ENCODE results near the gene NACC2.

NACC2 gene

GRCh38 chr9:136057236-136058081 is 37.6 kb downstream of the NACC2 start:
- TF ChIP-seq CTCF (IDR thresholded peaks at IDR 0.05; ENCODE audit: insufficient read depth, low read depth, low read length, missing control alignments), result no peak
- DNase-seq (ENCODE audit: low read depth), result no peak
- H3K4me3 ChIP-seq (ENCODE audit: low read length), result no peak overlapping the region

DNA sequence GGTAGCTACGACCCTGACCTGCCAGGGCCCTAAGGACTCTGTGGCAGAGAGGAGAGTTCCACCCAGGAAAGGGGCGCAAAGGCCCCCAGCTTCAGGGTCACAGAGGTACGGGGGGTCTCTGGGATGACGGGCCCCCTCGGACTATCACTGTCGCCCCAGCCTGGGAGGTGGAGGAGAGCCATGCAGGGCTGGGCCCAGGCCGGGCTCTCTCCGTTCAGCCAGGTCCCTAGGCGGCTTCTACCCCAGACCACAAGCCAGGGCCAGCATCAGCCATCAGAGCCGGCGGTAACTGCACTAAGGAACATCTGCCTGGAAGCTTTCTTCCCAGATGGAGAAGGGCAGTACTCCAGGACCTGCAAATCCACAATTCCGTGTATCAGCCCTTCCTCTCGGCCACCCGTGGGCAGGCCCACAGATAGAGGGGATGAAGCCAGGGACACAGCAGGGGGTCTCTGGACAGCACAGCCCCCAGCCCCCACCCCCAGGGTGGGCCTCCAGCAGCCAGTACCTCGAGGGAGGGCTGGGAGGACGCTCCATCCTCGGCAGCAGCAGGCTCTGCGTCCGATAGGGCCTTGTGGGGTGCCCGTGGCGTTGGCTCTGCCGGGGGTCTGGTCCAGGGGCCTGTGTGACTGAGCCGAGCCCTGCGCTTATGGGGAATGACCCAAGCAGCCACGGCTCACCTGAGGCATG is 38.4 kb downstream of the NACC2 start:
- DNase-seq (ENCODE audit: low read depth), result no peak
- H3K4me3 ChIP-seq (ENCODE audit: low read length), result no peak overlapping the region
- no peak for TF ChIP-seq CTCF (IDR thresholded peaks at IDR 0.05; ENCODE audit: insufficient read depth, low read depth, low read length, missing control alignments)

DNA sequence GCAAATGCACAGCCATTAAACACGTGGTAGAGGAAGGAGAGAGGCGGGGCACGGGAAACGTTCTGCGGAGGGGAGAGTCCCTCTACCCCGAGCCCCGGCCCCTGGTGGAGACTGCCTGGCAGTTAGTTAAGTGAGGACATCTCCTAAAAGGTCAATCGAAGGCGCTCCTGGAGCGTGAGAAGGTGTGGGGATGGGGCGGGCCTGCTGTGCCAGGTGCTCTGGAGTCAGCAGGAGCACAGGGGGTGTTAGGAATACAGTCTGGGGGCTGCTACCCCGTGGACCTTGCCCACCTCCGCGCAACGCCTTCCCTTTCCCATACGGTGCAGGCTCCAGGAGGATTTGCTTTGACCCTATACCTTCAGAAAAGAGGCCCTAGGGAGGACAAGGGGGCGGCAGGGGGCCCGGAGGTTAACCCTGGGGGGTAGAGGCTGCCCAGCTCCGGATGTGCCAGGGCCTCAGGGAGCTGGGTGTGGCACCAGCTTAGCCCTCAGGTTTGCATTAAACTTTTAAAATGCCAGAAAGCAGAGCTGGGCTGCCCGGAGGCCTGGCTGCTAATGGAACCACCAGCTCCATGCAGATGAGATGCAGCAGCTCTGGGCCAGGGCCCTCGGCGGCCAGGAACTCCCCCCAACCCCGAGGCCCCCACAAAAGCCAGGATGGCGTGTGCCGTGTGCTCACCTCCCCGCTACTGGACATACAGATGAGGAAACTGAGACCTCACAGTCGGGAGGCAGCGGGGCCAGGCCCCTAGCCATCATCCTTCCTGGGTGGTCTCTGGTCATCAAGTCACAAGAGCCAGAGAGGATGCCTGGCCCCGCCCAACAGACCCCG is 39.2 kb downstream of the NACC2 start:
- no peak overlapping the region for H3K4me3 ChIP-seq (ENCODE audit: low read length)
- TF ChIP-seq CTCF (IDR thresholded peaks at IDR 0.05; ENCODE audit: insufficient read depth, low read depth, low read length, missing control alignments), result no peak
- no peak for DNase-seq (ENCODE audit: low read depth)

DNA sequence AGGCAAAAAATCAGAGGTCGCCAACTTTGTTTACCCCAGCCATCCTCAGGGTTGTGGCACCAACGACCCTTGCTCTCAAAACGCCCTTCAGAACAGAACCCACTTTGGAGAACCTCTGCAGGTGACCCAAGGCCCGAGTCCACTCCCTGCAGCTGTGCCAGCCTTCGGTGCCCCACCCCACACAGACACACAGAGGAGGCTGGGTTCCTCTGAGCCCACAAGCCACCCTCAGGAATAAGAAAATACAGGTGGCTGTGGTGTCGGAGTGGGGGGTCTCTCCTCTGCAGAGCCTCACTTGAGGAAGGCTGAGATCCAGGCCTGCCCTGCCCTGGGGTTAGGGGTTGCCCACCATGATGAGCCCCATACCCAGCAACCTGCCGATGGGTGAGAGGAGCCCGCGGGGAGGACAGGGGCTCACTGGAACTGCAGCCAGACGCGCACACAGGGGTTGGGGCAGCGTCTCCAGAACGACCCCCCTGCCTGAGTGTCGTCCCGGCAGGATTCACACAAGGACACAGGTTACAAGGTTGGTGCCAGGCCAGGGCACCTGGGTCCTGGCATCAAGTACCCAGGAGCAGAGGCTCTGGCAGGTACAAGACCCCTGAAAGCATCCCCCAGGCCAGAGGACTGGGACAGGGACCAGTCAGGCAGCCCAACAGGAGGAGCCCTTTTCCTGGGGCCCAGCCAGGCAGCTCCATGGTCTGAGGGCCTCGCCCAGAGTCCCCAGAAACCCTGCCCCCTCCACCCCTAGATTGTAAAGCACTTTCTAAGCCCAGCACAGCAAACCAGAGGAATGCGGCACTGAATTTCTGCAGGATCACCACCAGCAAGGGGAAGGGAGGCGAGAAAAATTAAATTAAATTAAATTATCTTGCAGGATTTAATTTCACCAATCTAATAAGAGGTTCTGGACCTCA is 40.0 kb downstream of the NACC2 start:
- TF ChIP-seq CTCF (IDR thresholded peaks at IDR 0.05; ENCODE audit: insufficient read depth, low read depth, low read length, missing control alignments), result no peak
- DNase-seq (ENCODE audit: low read depth), result no peak
- no peak overlapping the region for H3K4me3 ChIP-seq (ENCODE audit: low read length)

- no peak for DNase-seq (ENCODE audit: low read depth)
- TF ChIP-seq CTCF (IDR thresholded peaks at IDR 0.05; ENCODE audit: insufficient read depth, low read depth, low read length, missing control alignments), result no peak
- H3K4me3 ChIP-seq (ENCODE audit: low read length), result no peak overlapping the region
Measured at GRCh38 chr9:136054146-136054545, 40.9 kb downstream of the NACC2 start.

DNA sequence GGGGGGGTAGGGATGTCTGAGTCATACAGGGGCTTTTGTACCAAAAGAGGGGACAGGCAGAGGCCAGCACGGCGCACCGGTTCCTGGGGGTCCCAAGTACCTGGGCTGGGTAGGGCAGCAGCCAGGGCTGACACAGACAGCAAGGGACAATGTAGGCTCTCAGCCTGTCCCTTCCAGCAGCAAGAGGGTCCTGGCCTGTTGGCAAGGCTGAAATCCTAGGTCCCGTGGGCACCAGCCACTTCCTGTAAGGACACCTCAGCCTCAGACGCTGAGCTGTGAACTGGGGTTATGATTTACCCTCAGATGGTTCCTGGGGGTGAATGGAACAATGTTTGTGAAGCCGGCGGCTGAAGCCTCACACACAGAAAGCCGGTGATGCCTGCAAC is 41.3 kb downstream of the NACC2 start:
- H3K4me3 ChIP-seq (ENCODE audit: low read length), result no peak overlapping the region
- TF ChIP-seq CTCF (IDR thresholded peaks at IDR 0.05; ENCODE audit: insufficient read depth, low read depth, low read length, missing control alignments), result no peak
- no peak for DNase-seq (ENCODE audit: low read depth)
